Suprapubic skin (tissue), 4 donors: Measurements from ENCODE around the gene PFDN5. TPM values are rescaled to one million over a fixed set of nuclear protein-coding genes. Genes with fewer than 3 reads are reported as not detected.

Experiments used
- DNase-seq, 2 donors: peaks; one replicate each; pipeline ENCODE4 v3.0.0-alpha.2; 2019; ENCODE audit warnings: low spot score in 2 of 2
- H3K27ac ChIP-seq: fragments of 200-600 bp; sonication (generic); one replicate; pipeline ENCODE4 v1.5.1; 2019
- H3K27me3 ChIP-seq: fragments of 200-600 bp; sonication (generic); one replicate; pipeline ENCODE4 v1.5.1; 2019
- H3K36me3 ChIP-seq: fragments of 200-600 bp; sonication (generic); one replicate; pipeline ENCODE4 v1.5.1; 2019
- H3K4me1 ChIP-seq: fragments of 200-600 bp; sonication (generic); one replicate; pipeline ENCODE4 v1.5.1; 2019
- H3K4me3 ChIP-seq: fragments of 200-600 bp; sonication (generic); one replicate; pipeline ENCODE4 v1.5.1; 2019; ENCODE audit warnings: mild to moderate bottlenecking
- H3K9me3 ChIP-seq: fragments of 200-600 bp; sonication (generic); one replicate; pipeline ENCODE4 v1.5.1; 2019
- EP300 ChIP-seq: sonication (generic); formaldehyde crosslinking; IDR thresholded peaks from one replicate; pipeline ENCODE4 v1.6.1; 2017; ENCODE audit warnings: antibody characterized with exemption
- POLR2A ChIP-seq, 2 donors: fragments of 450-650 bp; IDR thresholded peaks; one replicate each; pipeline ENCODE4 v1.6.1; 2017; ENCODE audit warnings: antibody characterized with exemption in 2 of 2, mild to moderate bottlenecking in 2 of 2, moderate library complexity in 2 of 2
- POLR2AphosphoS5 ChIP-seq, 3 donors: sonication (generic); formaldehyde crosslinking; IDR thresholded peaks; one replicate each; pipeline ENCODE4 v1.6.1; 2017; ENCODE audit warnings: antibody characterized with exemption in 3 of 3
- WGBS: methylation state at CpG from one replicate; pipeline ENCODE4 v1.1.5; 2018; 5-methylcytosine and 5-hydroxymethylcytosine counted together
- total RNA-seq, 4 donors: library from RNA; depleted of rRNA; stranded (reverse); fragments of >200 nt; gene quantifications; one replicate each; pipeline ENCODE4 v1.1.0, GENCODE V29; 2016
- TF ChIP-seq, protein P1 (sequence below), 2 donors: fragments of 200-600 bp in 1 of 2; fragments of 450-650 bp in 1 of 2; sonication (generic) in 1 of 2; IDR thresholded peaks; one replicate each; pipeline ENCODE4 v1.5.1; 2016 to 2019; ENCODE audit warnings: antibody characterized with exemption in 2 of 2, mild to moderate bottlenecking in 1 of 2, moderate library complexity in 1 of 2

PFDN5 gene
- total RNA-seq, 4 donors from 2014 or later = 457 to 612 (median 511) TPM

DNA sequence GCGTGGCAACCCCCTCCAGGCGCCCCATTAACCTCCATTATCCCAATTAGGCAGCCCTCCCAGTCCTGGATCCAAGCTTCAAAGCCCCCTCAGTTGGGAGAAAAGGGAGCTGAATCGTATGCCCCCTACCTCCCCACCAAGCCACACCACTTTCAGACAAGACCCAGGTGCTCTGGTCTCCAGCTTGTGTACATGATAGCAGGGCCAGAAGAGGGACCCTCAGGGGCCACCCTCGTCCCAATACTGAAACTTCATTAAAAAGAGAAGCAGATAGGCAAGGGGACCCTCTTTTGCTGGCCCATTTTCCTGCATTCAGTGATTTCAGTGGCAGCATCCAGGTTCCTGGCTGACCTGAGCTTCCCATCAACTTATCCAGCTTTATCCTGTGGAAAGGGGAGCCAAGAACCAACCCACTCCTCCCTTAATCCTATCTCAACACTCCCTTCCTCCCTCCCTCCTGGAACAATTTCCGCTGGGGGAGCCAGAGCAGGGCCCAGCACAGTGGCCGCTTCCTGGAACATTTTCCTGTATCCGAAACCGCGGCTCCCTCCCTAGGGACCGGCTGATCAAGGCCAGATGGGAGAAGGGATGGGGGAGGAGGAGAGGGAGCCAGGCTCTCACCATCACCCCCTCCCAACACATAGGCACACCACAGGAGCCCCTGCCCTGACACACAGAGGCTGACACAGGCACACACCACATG, 50.3 kb downstream of the PFDN5 start:
- Histone ChIP-seq H3K9me3 (no peaks in the 10 kb centered on the region), H3K4me1 (peaks cover 19% of the 10 kb centered on the region), H3K4me3 (peak overlapping the region; percentile 82), H3K36me3 (no peaks in the 10 kb centered on the region), H3K27ac (peak overlapping the region; percentile 70), H3K27me3 (no peaks in the 10 kb centered on the region)
- TF ChIP-seq, protein P1, sequence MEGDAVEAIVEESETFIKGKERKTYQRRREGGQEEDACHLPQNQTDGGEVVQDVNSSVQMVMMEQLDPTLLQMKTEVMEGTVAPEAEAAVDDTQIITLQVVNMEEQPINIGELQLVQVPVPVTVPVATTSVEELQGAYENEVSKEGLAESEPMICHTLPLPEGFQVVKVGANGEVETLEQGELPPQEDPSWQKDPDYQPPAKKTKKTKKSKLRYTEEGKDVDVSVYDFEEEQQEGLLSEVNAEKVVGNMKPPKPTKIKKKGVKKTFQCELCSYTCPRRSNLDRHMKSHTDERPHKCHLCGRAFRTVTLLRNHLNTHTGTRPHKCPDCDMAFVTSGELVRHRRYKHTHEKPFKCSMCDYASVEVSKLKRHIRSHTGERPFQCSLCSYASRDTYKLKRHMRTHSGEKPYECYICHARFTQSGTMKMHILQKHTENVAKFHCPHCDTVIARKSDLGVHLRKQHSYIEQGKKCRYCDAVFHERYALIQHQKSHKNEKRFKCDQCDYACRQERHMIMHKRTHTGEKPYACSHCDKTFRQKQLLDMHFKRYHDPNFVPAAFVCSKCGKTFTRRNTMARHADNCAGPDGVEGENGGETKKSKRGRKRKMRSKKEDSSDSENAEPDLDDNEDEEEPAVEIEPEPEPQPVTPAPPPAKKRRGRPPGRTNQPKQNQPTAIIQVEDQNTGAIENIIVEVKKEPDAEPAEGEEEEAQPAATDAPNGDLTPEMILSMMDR (IDR thresholded peaks at IDR 0.05) = no peak
- no peak for TF ChIP-seq POLR2AphosphoS5 (IDR thresholded peaks at IDR 0.05)
- TF ChIP-seq EP300 = no peak
- TF ChIP-seq POLR2A (IDR thresholded peaks at IDR 0.05) = no peak
- no peak for DNase-seq
- 46% methylated on average over 8 of the region's 10 CpGs for WGBS

DNA sequence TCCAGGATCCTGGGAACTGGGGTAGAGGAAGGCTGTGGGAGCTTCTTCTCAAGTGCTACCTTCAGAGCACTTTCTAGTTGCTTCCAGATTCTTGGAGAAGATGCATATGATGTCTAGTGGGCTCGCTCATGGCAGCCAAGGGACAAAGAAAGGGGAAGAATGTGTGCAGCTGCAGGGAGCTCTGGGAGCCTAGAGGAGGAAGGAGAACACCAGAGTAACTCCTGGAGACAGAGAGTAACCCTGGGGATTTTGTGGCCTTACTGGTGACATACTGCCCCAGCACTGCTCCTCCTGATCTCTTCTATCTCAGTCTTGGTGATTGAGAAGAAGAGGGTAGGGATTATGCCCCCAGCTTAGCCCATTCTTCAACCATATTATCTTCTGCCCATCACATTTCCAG, 51.1 kb downstream of the PFDN5 start:
- DNase-seq = no peak
- Histone ChIP-seq H3K4me3 (no peak overlapping the region), H3K36me3 (no peaks in the 10 kb centered on the region), H3K27ac (no peak overlapping the region), H3K9me3 (no peaks in the 10 kb centered on the region), H3K4me1 (peaks cover 19% of the 10 kb centered on the region), H3K27me3 (no peaks in the 10 kb centered on the region)
- 78% methylated on average over 1 of the region's 1 CpG for WGBS
- TF ChIP-seq, protein P1 (IDR thresholded peaks at IDR 0.05) = no peak
- no peak for TF ChIP-seq POLR2A (IDR thresholded peaks at IDR 0.05)
- TF ChIP-seq POLR2AphosphoS5 (IDR thresholded peaks at IDR 0.05) = no peak
- TF ChIP-seq EP300 = no peak

DNA sequence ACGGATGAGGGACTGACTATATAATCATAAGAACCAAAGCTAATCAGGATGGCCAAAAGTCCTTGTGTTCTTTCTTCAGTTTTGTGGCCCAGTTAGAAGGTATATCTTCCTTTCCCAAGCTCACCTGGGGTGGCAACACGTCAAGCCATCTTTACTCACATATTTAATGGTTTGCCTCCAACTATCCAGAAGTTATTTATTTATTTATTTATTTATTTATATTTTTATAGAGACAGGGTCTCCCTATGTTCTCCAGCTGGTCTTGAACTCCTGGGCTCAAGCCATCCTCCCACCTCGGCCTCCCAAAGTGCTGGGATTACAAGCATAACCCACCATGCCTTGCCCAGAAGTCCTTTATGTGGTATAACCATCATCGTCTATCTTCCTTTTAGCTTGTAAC, 52.6 kb downstream of the PFDN5 start:
- Histone ChIP-seq H3K4me3 (no peak overlapping the region), H3K27ac (no peak overlapping the region), H3K9me3 (no peaks in the 10 kb centered on the region), H3K36me3 (no peaks in the 10 kb centered on the region), H3K4me1 (peaks cover 27% of the 10 kb centered on the region), H3K27me3 (no peaks in the 10 kb centered on the region)
- no peak for DNase-seq
- TF ChIP-seq, protein P1 (IDR thresholded peaks at IDR 0.05) = no peak
- no peak for TF ChIP-seq POLR2AphosphoS5 (IDR thresholded peaks at IDR 0.05)
- TF ChIP-seq POLR2A (IDR thresholded peaks at IDR 0.05) = no peak
- no peak for TF ChIP-seq EP300
- WGBS = 81% methylated on average over 4 of the region's 4 CpGs

Other genes with a start within 250 kb of the PFDN5 start
- gene TNS2, start 245.5 kb upstream of the PFDN5 start, total RNA-seq = 100 to 1,000 TPM in 2 of 4 donors, 10 to 100 TPM in 2; 22.8 to 122 (median 78.2) TPM
- gene SPRYD3, start 216.2 kb upstream of the PFDN5 start, total RNA-seq = 10 to 100 TPM; 26.4 to 44.0 (median 34.4) TPM
- gene IGFBP6, start 197.9 kb upstream of the PFDN5 start, total RNA-seq = 10 to 100 TPM; 19.2 to 97.0 (median 59.6) TPM
- gene SOAT2, start 192.1 kb upstream of the PFDN5 start, total RNA-seq = not detected
- 10 to 100 TPM in 3 of 4 donors, 1 to 10 TPM in 1; 5.9 to 38.9 (median 15.2) TPM for gene ZNF740, start 114.8 kb upstream of the PFDN5 start, total RNA-seq
- gene CSAD, start 114.6 kb upstream of the PFDN5 start, total RNA-seq = 100 to 1,000 TPM in 1 of 4 donors, 10 to 100 TPM in 3; 35.6 to 175 (median 56.7) TPM
- 10 to 100 TPM in 1 of 4 donors, 1 to 10 TPM in 3; 2.9 to 29.1 (median 6.8) TPM for gene ITGB7, start 88.3 kb upstream of the PFDN5 start, total RNA-seq
- gene RARG, start 63.3 kb upstream of the PFDN5 start, total RNA-seq = 100 to 1,000 TPM; 140 to 198 (median 172) TPM
- gene ESPL1, start 27.2 kb upstream of the PFDN5 start, total RNA-seq = 10 to 100 TPM in 1 of 4 donors, 1 to 10 TPM in 3; 5.7 to 10.6 (median 6.1) TPM
- 10 to 100 TPM; 38.2 to 54.6 (median 46.3) TPM for gene MYG1, start 4.2 kb downstream of the PFDN5 start, total RNA-seq
- 10 to 100 TPM; 35.9 to 72.9 (median 52.5) TPM for gene AAAS, start 26.1 kb downstream of the PFDN5 start, total RNA-seq
- not detected for gene SP7, start 40.8 kb downstream of the PFDN5 start, total RNA-seq
- gene SP1, start 84.6 kb downstream of the PFDN5 start, total RNA-seq = 100 to 1,000 TPM in 3 of 4 donors, 10 to 100 TPM in 1; 82.5 to 122 (median 111) TPM
- under 1 TPM in 1 of 4 donors, not detected in 3; 0.23 TPM for gene AMHR2, start 128.3 kb downstream of the PFDN5 start, total RNA-seq
- 10 to 100 TPM; 40.7 to 77.9 (median 57.4) TPM for gene PRR13, start 146.2 kb downstream of the PFDN5 start, total RNA-seq
- gene PCBP2, start 156.6 kb downstream of the PFDN5 start, total RNA-seq = 100 to 1,000 TPM; 480 to 803 (median 584) TPM
- gene MAP3K12, start 203.9 kb downstream of the PFDN5 start, total RNA-seq = 10 to 100 TPM in 1 of 4 donors, 1 to 10 TPM in 3; 4.8 to 14.0 (median 5.9) TPM
- gene TARBP2, start 205.7 kb downstream of the PFDN5 start, total RNA-seq = 10 to 100 TPM; 25.5 to 42.0 (median 28.6) TPM
- not detected for gene NPFF, start 211.9 kb downstream of the PFDN5 start, total RNA-seq